ENCODE measurements around the gene TUBA1C. TPM values are rescaled to one million over a fixed set of nuclear protein-coding genes. Genes with fewer than 3 reads are reported as not detected.
A peak's percentile ranks its signal among the peaks of the same experiment; 100 is the strongest.

TUBA1C gene
- total RNA-seq, 2 experiments from 2014 or later, result 237 to 240 TPM

- POLR2A ChIA-PET, result interaction anchor here (0.7 to 1.6 kb wide), 3 partner anchors 8 to 32 kb away, joined by 3 to 4 read pairs (median 3); partner anchors contain the start of gene TUBA1C
- CTCF ChIA-PET, result interaction anchor here (0.8 to 13.6 kb wide), 27 partner anchors 8 to 287 kb away, joined by 3 to 115 read pairs (median 3); partner anchors contain the start of genes C1QL4, DNAJC22, KCNH3 and TROAP
- H3K27me3 Mint-ChIP-seq, result peaks cover 56% of the 10 kb centered on the region
- H3K4me3 Mint-ChIP-seq, result peak overlapping the region; percentile 47
- H3K9me3 Mint-ChIP-seq, result no peaks in the 10 kb centered on the region
- peaks cover 13% of the 10 kb centered on the region for H3K4me1 Mint-ChIP-seq (ENCODE audit: low read depth)
- intact Hi-C loops (cut with micrococcal nuclease), result no loop called here
- ATAC-seq, result peak; percentile 60
- TF ChIP-seq, protein P1, sequence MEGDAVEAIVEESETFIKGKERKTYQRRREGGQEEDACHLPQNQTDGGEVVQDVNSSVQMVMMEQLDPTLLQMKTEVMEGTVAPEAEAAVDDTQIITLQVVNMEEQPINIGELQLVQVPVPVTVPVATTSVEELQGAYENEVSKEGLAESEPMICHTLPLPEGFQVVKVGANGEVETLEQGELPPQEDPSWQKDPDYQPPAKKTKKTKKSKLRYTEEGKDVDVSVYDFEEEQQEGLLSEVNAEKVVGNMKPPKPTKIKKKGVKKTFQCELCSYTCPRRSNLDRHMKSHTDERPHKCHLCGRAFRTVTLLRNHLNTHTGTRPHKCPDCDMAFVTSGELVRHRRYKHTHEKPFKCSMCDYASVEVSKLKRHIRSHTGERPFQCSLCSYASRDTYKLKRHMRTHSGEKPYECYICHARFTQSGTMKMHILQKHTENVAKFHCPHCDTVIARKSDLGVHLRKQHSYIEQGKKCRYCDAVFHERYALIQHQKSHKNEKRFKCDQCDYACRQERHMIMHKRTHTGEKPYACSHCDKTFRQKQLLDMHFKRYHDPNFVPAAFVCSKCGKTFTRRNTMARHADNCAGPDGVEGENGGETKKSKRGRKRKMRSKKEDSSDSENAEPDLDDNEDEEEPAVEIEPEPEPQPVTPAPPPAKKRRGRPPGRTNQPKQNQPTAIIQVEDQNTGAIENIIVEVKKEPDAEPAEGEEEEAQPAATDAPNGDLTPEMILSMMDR (IDR thresholded peaks at IDR 0.05), result peak; percentile 66
- DNase-seq, result peak; percentile 41
- no peak overlapping the region for H3K27ac Mint-ChIP-seq
- H3K36me3 Mint-ChIP-seq (ENCODE audit: low read depth), result no peaks in the 10 kb centered on the region
Observed at GRCh38 chr12:49296836-49297694, 32.2 kb downstream of the TUBA1C start.

DNA sequence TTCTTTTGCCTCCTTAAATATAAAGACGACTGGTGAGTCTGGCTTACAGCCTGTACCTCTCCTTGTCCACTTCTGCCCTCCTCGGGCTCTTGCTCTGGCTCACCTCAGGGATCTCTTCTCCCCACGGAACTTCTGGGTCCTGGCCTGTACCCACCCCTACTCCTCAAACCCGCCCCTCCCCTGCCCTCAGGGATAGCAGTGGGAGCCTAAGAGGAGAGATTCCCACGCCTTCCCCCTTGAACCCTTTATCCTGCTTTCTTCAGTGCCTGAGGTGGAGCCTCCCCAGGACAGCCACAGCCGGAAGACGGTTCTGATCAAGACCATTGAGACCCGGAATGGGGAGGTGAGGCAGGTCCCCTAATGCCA, 32.8 kb downstream of the TUBA1C start:
- POLR2A ChIA-PET, result interaction anchor here (0.7 to 1.6 kb wide), 3 partner anchors 9 to 32 kb away, joined by 3 to 4 read pairs (median 3); partner anchors contain the start of gene TUBA1C
- H3K9me3 Mint-ChIP-seq, result no peaks in the 10 kb centered on the region

GRCh38 chr12:49298160-49298559, 33.3 kb downstream of the TUBA1C start:
- Mint-ChIP-seq H3K4me3 (no peak overlapping the region), H3K36me3 (ENCODE audit: low read depth) (no peaks in the 10 kb centered on the region), H3K4me1 (ENCODE audit: low read depth) (peaks cover 13% of the 10 kb centered on the region), H3K27ac (no peak overlapping the region), H3K9me3 (no peaks in the 10 kb centered on the region), H3K27me3 (peaks cover 62% of the 10 kb centered on the region)
- DNase-seq (peak; percentile 41), ATAC-seq (no peak)
- POLR2A ChIA-PET, result interaction anchor here (1.5 kb wide), 2 partner anchors 24 to 44 kb away, joined by 3 read pairs; no protein-coding TSS in a partner anchor
- intact Hi-C loops (cut with micrococcal nuclease), result no loop called here
- CTCF ChIA-PET, result interaction anchor here (1.3 to 13.6 kb wide), 7 partner anchors 8 to 209 kb away, joined by 3 to 115 read pairs (median 11); partner anchors contain the start of genes C1QL4 and DNAJC22
- TF ChIP-seq, protein P1 (IDR thresholded peaks at IDR 0.05), result no peak

More for the DNA sequence above, 32.8 kb downstream of the TUBA1C start:
- intact Hi-C loops (cut with micrococcal nuclease), result no loop called here
- ATAC-seq (no peak), DNase-seq (no peak)
- Mint-ChIP-seq H3K27ac (no peak overlapping the region), H3K36me3 (ENCODE audit: low read depth) (no peaks in the 10 kb centered on the region), H3K4me1 (ENCODE audit: low read depth) (peaks cover 13% of the 10 kb centered on the region), H3K27me3 (peaks cover 58% of the 10 kb centered on the region), H3K4me3 (peak overlapping the region; percentile 5)
- CTCF ChIA-PET, result interaction anchor here (0.8 to 13.6 kb wide), 19 partner anchors 9 to 283 kb away, joined by 3 to 115 read pairs (median 6); partner anchors contain the start of genes C1QL4, DNAJC22, KCNH3 and TROAP
- TF ChIP-seq, protein P1 (IDR thresholded peaks at IDR 0.05), result no peak

GRCh38 chr12:49301760-49302159, 36.9 kb downstream of the TUBA1C start:
- no peaks in the 10 kb centered on the region for H3K36me3 Mint-ChIP-seq (ENCODE audit: low read depth)
- ChIA-PET CTCF (interaction anchor here (1.1 to 5.1 kb wide), 3 partner anchors 8 to 46 kb away, joined by 3 to 20 read pairs (median 15); no protein-coding TSS in a partner anchor), POLR2A (no interaction called here)
- no peaks in the 10 kb centered on the region for H3K9me3 Mint-ChIP-seq
- H3K4me1 Mint-ChIP-seq (ENCODE audit: low read depth), result peaks cover 6% of the 10 kb centered on the region
- no peak overlapping the region for H3K4me3 Mint-ChIP-seq
- intact Hi-C loops (cut with micrococcal nuclease), result no loop called here
- H3K27me3 Mint-ChIP-seq, result peaks cover 44% of the 10 kb centered on the region
- H3K27ac Mint-ChIP-seq, result no peak overlapping the region
- TF ChIP-seq, protein P1 (IDR thresholded peaks at IDR 0.05), result no peak
- peak; percentile 20 for DNase-seq
- ATAC-seq, result no peak
